B cell (primary cell): ENCODE data around the gene IRS1. TPM values are rescaled to one million over a fixed set of nuclear protein-coding genes. Genes with fewer than 3 reads are reported as not detected.

Experiments used
- ATAC-seq: fragments of 200-7000 bp; cut with Tn5 transposase; one replicate; pipeline ENCODE4 v1.10.0; 2021; ENCODE audit warnings: low read depth, mild to moderate bottlenecking, moderate number of reproducible peaks, moderate library complexity
- CTCF ChIA-PET: fragments of 350-600 bp; sonication (Branson Sonifier 250); formaldehyde crosslinking; loops from one replicate; lab custom pipeline; 2021; ENCODE audit warnings: antibody characterized with exemption, inconsistent platforms; lab: Charles Lee
- POLR2A ChIA-PET: fragments of 350-600 bp; sonication (Branson Sonifier 250); formaldehyde crosslinking; loops from one replicate; lab custom pipeline; 2021; ENCODE audit warnings: antibody characterized with exemption; lab: Charles Lee
- DNase-seq: peaks from one replicate; pipeline ENCODE4 v3.0.0; 2013
- H2AFZ ChIP-seq: 2 replicates; pipeline ENCODE4 v1.6.1; 2012; ENCODE audit warnings: mild to moderate bottlenecking, low read depth, low read length; ENCODE audit not compliant: insufficient read depth, poor library complexity, severe bottlenecking
- H3K27ac ChIP-seq, 2 donors: 1 replicate in 1 of 2; 2 replicates in 1 of 2; pipeline ENCODE4 v1.5.1; 2012 to 2013; ENCODE audit warnings: low read length in 2 of 2, mild to moderate bottlenecking in 2 of 2, moderate library complexity in 1 of 2
- H3K27me3 ChIP-seq, 4 experiments: fragments of 200-600 bp in 1 of 4; sonication (generic) in 1 of 4; replicated peaks in 1 of 4; 1 replicate in 2 of 4; 2 replicates in 2 of 4; pipeline versions ENCODE4 v1.6.1 to v1.7.0; 2013 to 2016; ENCODE audit warnings: low read length in 3 of 4, mild to moderate bottlenecking in 2 of 4, mixed read lengths in 1 of 4, moderate library complexity in 1 of 4; ENCODE audit not compliant: insufficient read depth in 4 of 4, control insufficient read depth in 3 of 4; ENCODE audit errors: control extremely low read depth in 1 of 4
- H3K36me3 ChIP-seq, 2 experiments: replicated peaks in 1 of 2; 1 replicate in 1 of 2; 2 replicates in 1 of 2; pipeline versions ENCODE4 v1.6.1 to v1.7.1; 2013; ENCODE audit warnings: low read length in 1 of 2; ENCODE audit not compliant: insufficient read depth in 2 of 2, control insufficient read depth in 1 of 2; ENCODE audit errors: control extremely low read depth in 1 of 2, extremely low read depth in 1 of 2
- H3K4me1 ChIP-seq, 2 donors: fragments of 200-600 bp in 1 of 2; sonication (generic) in 1 of 2; 1 replicate in 1 of 2; 2 replicates in 1 of 2; pipeline versions ENCODE4 v1.5.1 to v1.6.1; 2013 to 2017; ENCODE audit warnings: low read length in 2 of 2; ENCODE audit not compliant: control insufficient read depth in 2 of 2, insufficient read depth in 2 of 2
- H3K4me2 ChIP-seq: replicated peaks from 2 replicates; pipeline ENCODE3; 2012; ENCODE audit warnings: mild to moderate bottlenecking, low read depth, low read length; ENCODE audit not compliant: poor library complexity, severe bottlenecking
- H3K4me3 ChIP-seq, 5 experiments: fragments of 200-600 bp in 1 of 5; sonication (generic) in 1 of 5; 1 replicate in 3 of 5; 2 replicates in 2 of 5; pipeline versions ENCODE4 v1.5.1 to v1.7.0; 2011 to 2016; ENCODE audit warnings: low read length in 4 of 5, mild to moderate bottlenecking in 4 of 5, low read depth in 2 of 5, control low read depth in 1 of 5, moderate library complexity in 1 of 5; ENCODE audit not compliant: insufficient read depth in 1 of 5; ENCODE audit errors: control extremely low read depth in 1 of 5, extremely low read depth in 1 of 5
- H3K79me2 ChIP-seq: fragments of 200-600 bp; sonication (generic); one replicate; pipeline ENCODE4 v1.6.0; 2016; ENCODE audit warnings: low read length; ENCODE audit not compliant: control insufficient read depth, insufficient read depth
- H3K9ac ChIP-seq: fragments of 200-600 bp; sonication (generic); 2 replicates; pipeline ENCODE4 v1.6.1; 2017; ENCODE audit warnings: mild to moderate bottlenecking, low read length, moderate library complexity
- H3K9me3 ChIP-seq, 3 donors: one replicate each; pipeline versions ENCODE4 v1.6.1 to v1.7.1; 2013; ENCODE audit warnings: low read length in 2 of 3; ENCODE audit not compliant: control insufficient read depth in 2 of 3, insufficient read depth in 1 of 3; ENCODE audit errors: control extremely low read depth in 1 of 3
- H4K20me1 ChIP-seq: 2 replicates; pipeline ENCODE4 v1.6.0; 2012; ENCODE audit warnings: mild to moderate bottlenecking, low read length; ENCODE audit not compliant: insufficient read depth, control insufficient read depth, poor library complexity, severe bottlenecking
- H3K27ac Mint-ChIP-seq: one replicate; pipeline ENCODE4 v1.8.0; 2021; ENCODE audit warnings: mixed read lengths
- H3K27me3 Mint-ChIP-seq: one replicate; pipeline ENCODE4 v1.8.0; 2021; ENCODE audit warnings: mixed read lengths
- H3K4me1 Mint-ChIP-seq: one replicate; pipeline ENCODE4 v1.8.0; 2021; ENCODE audit warnings: mixed read lengths
- H3K4me3 Mint-ChIP-seq: one replicate; pipeline ENCODE4 v1.8.0; 2021; ENCODE audit warnings: mixed read lengths
- H3K9me3 Mint-ChIP-seq: one replicate; pipeline ENCODE4 v1.8.0; 2022; ENCODE audit warnings: mixed read lengths; ENCODE audit not compliant: insufficient read depth
- EZH2 ChIP-seq: IDR thresholded peaks from 2 replicates; pipeline ENCODE4 v1.6.1; 2012; ENCODE audit warnings: borderline replicate concordance, low read depth, mild to moderate bottlenecking, moderate library complexity, low read length; ENCODE audit not compliant: insufficient read depth, poor library complexity, severe bottlenecking
- WGBS: methylation state at CpG from one replicate; pipeline ENCODE4 v1.1.5; 2013; ENCODE audit warnings: missing lambda C conversion rate; ENCODE audit not compliant: insufficient coverage; 5-methylcytosine and 5-hydroxymethylcytosine counted together
- intact Hi-C: fragments of 100-400 bp; cut with micrococcal nuclease; formaldehyde crosslinking; loops from one replicate; pipeline ENCODE4 v1.10.0; 2022
- polyA minus RNA-seq: library from RNA; depleted of rRNA, polyadenylated mRNA; stranded (reverse); fragments of >200 nt; gene quantifications from 2 replicates; pipeline ENCODE4 v1.2.3, GENCODE V29; 2012
- polyA plus RNA-seq: library from polyadenylated mRNA; depleted of rRNA; stranded (reverse); fragments of >200 nt; gene quantifications from 2 replicates; pipeline ENCODE4 v1.2.3, GENCODE V29; 2012
- total RNA-seq, 2 donors: library from RNA; stranded (reverse); fragments of 120-200 nt in 1 of 2; gene quantifications; 1 replicate in 1 of 2; 2 replicates in 1 of 2; pipeline versions ENCODE4 v1.2.3 to v1.2.4, GENCODE V29; 2013 to 2022
- TF ChIP-seq, protein P1 (sequence below): fragments of 200-600 bp; IDR thresholded peaks from one replicate; pipeline ENCODE4 v1.8.0; 2022; ENCODE audit warnings: antibody characterized with exemption, mild to moderate bottlenecking

The IRS1 gene, protein sequence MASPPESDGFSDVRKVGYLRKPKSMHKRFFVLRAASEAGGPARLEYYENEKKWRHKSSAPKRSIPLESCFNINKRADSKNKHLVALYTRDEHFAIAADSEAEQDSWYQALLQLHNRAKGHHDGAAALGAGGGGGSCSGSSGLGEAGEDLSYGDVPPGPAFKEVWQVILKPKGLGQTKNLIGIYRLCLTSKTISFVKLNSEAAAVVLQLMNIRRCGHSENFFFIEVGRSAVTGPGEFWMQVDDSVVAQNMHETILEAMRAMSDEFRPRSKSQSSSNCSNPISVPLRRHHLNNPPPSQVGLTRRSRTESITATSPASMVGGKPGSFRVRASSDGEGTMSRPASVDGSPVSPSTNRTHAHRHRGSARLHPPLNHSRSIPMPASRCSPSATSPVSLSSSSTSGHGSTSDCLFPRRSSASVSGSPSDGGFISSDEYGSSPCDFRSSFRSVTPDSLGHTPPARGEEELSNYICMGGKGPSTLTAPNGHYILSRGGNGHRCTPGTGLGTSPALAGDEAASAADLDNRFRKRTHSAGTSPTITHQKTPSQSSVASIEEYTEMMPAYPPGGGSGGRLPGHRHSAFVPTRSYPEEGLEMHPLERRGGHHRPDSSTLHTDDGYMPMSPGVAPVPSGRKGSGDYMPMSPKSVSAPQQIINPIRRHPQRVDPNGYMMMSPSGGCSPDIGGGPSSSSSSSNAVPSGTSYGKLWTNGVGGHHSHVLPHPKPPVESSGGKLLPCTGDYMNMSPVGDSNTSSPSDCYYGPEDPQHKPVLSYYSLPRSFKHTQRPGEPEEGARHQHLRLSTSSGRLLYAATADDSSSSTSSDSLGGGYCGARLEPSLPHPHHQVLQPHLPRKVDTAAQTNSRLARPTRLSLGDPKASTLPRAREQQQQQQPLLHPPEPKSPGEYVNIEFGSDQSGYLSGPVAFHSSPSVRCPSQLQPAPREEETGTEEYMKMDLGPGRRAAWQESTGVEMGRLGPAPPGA (N-terminal part only)
- total RNA-seq (10.0 and 11.9 TPM in 2 replicates), polyA plus RNA-seq (3.3 and 3.8 TPM in 2 replicates), polyA minus RNA-seq (6.9 and 11.8 TPM in 2 replicates)
- 5.3 TPM for total RNA-seq (2013)

DNA sequence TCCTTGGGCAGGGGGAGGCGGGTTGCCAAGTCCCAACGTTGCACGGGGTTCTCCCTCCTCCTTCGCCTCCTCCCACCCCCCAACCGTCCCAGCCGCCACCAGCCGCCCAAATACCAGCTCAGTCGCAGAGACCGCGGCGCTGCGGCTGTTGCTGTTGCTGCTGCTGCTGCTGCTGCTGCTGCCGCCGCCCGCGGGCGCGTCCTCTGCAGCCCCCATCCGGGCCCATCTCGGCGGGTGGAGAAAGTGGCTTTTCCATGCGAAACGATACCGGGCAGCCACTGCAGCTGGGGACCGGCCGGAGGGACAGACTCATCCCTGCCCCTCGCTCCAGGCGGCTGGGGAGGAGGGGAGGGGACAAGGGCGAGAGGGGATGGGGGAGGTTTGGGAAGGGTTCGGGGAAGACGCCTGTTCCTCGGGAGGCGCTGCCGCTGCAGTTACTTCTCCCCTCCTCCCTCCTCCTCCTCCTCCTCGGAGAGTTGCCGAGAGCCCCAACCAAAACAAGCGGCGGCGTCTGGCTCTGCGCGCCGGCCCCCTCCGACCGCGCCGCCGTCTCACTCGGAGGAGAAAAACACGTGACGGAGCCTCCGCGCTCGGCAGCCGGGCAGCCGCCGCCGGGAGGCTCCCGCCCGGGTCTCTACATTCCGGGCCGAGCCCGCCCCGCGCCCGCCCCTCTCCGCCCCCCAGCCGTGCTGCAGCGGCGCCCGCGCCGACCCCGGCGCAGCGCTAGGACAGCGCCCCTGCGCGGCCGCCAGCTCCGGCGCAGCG is at the start of gene IRS1:
TSS of gene IRS1 (minus strand) at position 610 of the 765 bp plus-strand sequence. CDS start 1,082 bp downstream, outside the sequence.
- TF ChIP-seq, protein P1, sequence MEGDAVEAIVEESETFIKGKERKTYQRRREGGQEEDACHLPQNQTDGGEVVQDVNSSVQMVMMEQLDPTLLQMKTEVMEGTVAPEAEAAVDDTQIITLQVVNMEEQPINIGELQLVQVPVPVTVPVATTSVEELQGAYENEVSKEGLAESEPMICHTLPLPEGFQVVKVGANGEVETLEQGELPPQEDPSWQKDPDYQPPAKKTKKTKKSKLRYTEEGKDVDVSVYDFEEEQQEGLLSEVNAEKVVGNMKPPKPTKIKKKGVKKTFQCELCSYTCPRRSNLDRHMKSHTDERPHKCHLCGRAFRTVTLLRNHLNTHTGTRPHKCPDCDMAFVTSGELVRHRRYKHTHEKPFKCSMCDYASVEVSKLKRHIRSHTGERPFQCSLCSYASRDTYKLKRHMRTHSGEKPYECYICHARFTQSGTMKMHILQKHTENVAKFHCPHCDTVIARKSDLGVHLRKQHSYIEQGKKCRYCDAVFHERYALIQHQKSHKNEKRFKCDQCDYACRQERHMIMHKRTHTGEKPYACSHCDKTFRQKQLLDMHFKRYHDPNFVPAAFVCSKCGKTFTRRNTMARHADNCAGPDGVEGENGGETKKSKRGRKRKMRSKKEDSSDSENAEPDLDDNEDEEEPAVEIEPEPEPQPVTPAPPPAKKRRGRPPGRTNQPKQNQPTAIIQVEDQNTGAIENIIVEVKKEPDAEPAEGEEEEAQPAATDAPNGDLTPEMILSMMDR, result peak; percentile 62
- no peak for TF ChIP-seq EZH2
- WGBS, result under 1% methylated on average over 75 of the region's 82 CpGs
- peak within 1 kb of the TSS; percentile 88 for H3K9ac ChIP-seq
- peak within 1 kb of the TSS; percentile 95 for H2AFZ ChIP-seq
- no peaks in the 10 kb centered on the region for H3K36me3 ChIP-seq
- ATAC-seq, result peak; percentile 51
- CTCF ChIA-PET, result interaction anchor here (0.6 to 7.8 kb wide), 26 partner anchors 10 to 1134 kb away, joined by 3 to 78 read pairs (median 3); partner anchors contain the start of gene RHBDD1
- peaks cover 0 to under 1% (median 0%) of the 10 kb centered on the region in 4 experiments for H3K27me3 ChIP-seq
- Mint-ChIP-seq H3K4me1 (peaks cover 40% of the 10 kb centered on the region), H3K27me3 (peaks cover 5% of the 10 kb centered on the region), H3K4me3 (peak within 1 kb of the TSS; percentile 95), H3K9me3 (no peaks in the 10 kb centered on the region), H3K27ac (peak within 1 kb of the TSS; percentile 94)
- H3K4me1 ChIP-seq, result peaks cover 17 to 26% of the 10 kb centered on the region in 2 donors
- peak within 1 kb of the TSS; percentile 30 to 72 for H3K27ac ChIP-seq
- H3K4me3 ChIP-seq, result peak within 1 kb of the TSS; percentile 46 to 79 (median 75)
- intact Hi-C loops, result loop anchor here (1.0 to 10.0 kb wide), 4 partner anchors 8 to 1865 kb away; no protein-coding TSS in a partner anchor
- H3K79me2 ChIP-seq, result peaks cover 11% of the 10 kb centered on the region
- peak within 1 kb of the TSS; percentile 87 for H3K4me2 ChIP-seq
- peaks cover 0 to 16% (median 0%) of the 10 kb centered on the region in 3 donors for H3K9me3 ChIP-seq
- POLR2A ChIA-PET, result interaction anchor here (0.6 to 3.1 kb wide), 10 partner anchors 8 to 477 kb away, joined by 3 to 16 read pairs (median 3); partner anchors contain the start of gene RHBDD1
- DNase-seq, result peak; percentile 81
- H4K20me1 ChIP-seq, result peaks cover 9% of the 10 kb centered on the region
